GM19099 (cell line): ENCODE measurements around the gene VEGFD.

Experiments
- POLR2A ChIP-seq: IDR thresholded peaks from 3 replicates; pipeline ENCODE4 v1.6.1; 2011; ENCODE audit warnings: low read depth; ENCODE audit not compliant: insufficient read length; ENCODE audit errors: extremely low read depth

The VEGFD gene

GRCh38 chrX:15395789-15396188 lies 11.6 kb upstream of the VEGFD start:
- no peak for TF ChIP-seq POLR2A

DNA sequence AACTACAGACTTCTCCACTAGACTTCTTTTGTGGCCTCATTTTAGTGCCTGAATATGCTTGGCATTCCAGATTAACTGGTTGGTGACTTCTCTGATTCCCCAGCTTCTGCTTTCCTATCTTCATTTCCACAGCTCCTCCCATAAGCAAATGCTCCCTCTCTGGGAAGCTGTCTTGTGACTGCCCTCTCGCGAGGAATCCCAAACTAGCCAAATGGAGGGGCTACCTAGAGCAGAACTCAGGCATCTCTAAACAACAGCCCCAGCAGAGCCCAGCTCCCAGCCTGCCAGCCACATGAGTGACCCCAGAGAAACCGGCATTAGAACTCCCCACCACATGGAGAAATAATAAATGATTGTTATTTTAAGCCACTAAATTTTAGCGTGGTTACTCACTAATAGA lies 7.6 kb upstream of the VEGFD start:
- TF ChIP-seq POLR2A: no peak

DNA sequence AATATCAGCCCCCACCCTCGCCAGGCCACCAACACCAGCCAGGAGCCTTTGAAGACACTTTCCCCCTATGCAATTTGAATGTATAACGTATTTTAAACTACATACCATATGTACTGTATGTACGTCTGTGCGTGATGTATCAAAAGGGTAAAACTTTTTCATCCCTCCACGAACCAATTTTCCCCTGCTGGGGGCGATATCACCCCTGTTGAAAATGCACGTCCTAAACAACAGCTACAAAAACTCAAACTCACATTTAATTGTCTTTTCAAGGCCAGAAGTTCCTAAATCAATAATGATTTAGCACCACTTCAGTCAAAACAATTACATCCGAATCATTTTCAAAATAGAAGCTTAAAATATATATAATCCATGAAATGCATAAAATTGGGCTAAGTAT lies 1.4 kb downstream of the VEGFD start:
- TF ChIP-seq POLR2A: no peak

DNA sequence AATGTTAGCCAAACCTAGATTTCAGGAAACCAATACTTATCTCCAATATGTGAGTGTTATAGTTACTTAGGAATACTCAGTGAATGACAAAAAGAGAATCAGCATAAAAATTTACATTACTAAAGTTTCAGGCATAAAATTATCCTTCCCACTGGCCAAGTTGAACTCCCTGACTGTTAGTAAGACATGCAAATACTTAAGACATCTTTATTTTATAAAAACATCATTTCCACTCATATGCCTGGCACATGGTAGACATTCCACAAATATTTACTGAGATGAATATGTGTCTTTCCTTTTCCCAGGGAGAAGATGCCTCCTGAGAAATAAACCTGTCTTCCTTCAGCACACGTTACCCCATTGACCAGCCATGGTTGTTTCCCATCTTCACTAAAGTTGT lies 7.3 kb downstream of the VEGFD start:
- TF ChIP-seq POLR2A: no peak

DNA sequence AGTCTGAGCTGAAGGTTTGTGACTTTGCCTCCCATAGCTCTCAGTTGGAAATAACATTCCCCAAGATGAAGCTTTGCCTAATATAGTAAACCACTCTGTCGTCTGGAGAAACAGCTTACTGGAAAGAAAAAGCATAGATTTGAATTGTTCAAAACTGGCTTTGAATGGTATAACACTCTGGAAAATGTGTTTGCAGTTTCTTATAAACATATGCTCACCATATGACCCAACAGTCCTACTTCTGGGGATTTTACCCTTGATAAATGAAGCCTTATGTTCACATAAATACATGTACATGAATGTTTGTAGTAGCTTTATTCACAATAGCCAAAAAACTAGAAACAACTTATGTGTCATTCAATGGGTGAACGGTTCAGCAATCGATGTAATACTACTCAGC lies 10.2 kb downstream of the VEGFD start:
- TF ChIP-seq POLR2A: no peak

DNA sequence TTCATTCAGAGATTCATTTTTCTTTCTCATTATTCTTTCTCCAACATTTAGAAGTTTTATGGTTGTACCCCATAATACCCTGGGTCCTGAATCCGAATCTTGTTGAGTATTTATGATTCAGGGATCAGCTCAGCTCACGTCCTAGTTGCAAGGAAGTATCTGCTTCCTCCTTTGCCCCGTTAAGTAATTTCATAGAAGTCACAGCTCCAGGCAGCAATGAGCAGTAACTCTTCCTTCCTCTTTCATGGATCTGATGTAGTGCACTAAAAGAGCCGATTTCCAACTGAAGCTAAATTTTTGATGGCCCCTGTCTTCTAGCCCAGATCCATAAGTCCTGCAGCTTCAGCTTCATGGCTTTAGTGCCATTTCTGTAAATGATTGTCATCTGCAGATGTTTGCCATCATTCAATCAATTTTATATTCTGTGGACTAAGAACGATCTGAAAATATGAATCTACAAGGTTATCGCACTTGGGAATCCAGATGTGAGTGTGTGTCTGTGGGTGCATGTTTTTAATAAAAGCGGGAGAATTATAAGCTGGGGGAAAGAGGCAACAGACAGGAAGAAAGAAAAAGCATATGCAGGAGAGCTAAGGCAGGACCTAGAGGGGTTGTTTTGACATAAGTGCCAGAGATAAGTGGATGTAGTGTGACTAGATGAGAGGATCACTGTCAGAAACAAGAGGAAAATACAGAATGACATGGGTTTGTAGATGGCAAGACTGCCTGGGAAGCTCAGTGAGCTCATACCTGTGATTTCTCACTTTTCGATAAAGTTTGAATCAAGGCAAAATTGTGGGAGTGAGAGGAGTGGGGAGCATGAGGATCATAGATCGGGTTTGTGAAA lies 17.5 kb downstream of the VEGFD start:
- no peak for TF ChIP-seq POLR2A

DNA sequence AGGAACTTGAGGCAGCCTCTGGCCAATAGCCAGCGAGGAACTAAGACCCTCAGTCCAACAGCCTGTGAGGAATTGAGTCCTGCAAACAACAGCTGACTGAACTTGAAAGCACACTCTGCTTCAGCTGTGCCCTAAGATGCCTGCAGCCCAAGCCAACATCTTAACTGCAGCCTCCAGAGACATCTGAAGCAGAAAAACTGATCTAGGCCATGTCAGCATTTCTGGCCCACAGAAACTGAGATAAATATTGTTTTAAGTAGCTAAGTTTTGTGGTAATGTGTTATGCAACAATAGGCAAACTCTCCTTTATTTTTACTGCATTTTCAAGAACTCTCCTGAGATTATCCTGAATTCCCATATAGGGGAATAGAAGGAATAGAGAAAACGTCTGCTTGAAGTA lies 24.5 kb downstream of the VEGFD start:
- no peak for TF ChIP-seq POLR2A

GRCh38 chrX:15358533-15358932 lies 25.7 kb downstream of the VEGFD start:
- no peak for TF ChIP-seq POLR2A

DNA sequence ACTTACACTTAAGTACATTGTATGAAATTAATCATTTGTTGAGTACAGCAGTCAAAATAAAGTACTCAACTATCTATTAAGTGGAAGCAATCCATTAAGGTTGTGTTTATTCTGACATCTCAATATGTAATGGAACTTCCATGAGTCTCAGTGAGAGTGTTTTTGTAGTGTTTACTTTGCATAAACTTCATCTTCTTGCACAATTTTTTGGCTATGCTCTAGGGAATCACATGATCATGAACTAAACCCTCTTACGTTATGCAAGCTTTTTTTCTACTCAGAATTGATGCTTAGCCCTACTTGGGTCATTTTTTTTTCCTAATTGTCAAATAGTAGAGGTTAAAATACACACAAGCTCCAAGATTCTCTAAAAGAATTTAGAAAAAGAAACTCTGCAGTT lies 27.8 kb downstream of the VEGFD start:
- no peak for TF ChIP-seq POLR2A

- no peak for TF ChIP-seq POLR2A
Measured at GRCh38 chrX:15350329-15350996, 33.8 kb downstream of the VEGFD start.

DNA sequence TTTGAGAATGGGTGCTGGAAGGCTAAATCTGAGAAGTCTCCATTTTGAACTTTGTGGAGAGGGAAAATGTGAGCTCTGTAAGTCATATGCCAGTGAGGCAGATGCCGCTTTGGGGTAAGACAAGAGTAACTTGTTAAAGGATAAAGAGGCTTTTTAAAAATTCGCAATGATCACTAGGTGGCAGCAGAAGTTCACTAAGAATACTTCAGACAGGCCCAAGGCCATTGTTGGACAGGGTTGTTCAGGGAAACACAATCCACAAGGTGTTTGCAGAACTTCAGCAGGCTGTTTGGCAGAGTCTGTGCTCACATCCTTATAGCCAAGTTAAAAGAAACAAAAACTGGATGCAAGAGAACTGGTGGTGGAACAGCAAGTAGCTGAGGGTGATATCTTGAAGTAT lies 35.2 kb downstream of the VEGFD start:
- TF ChIP-seq POLR2A: no peak

DNA sequence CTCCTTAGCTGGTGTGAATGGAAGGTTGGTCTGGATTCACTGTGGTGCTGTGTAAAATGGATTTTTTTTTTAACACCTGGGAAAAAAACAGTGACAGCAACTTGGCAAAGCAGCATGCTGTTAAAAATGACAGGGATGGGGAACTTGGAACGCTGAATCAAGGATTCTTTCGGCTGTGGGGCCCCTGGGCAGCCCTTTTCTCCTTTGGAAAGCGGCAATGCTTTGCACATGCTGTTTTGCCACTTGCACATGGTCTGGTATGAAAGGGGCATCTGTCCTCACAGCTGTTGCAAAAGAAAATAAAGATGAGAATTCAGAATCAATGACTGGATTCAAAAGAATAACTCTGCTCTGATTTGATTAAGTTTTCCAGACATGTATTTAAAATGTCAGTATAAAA lies 38.2 kb downstream of the VEGFD start:
- TF ChIP-seq POLR2A: no peak

DNA sequence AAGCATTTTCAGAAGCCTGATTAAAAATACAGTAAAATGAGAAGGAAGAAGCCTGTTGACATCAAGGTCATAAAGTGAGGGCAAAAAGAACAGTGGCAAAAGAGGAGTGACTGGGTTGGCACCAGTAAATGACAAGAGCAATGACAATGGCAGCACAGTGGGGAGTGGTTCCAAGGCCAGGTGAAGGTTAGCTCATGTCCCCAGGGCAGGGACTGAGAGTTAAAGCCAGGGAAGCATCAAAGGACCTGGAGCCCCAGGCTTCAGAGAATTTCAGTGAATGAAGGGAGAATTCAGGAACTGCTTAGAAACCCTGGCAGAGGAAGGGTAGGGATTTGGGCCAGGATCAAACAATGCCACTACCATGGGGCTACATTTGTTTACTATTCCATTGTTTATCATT lies 40.1 kb downstream of the VEGFD start:
- TF ChIP-seq POLR2A: no peak

DNA sequence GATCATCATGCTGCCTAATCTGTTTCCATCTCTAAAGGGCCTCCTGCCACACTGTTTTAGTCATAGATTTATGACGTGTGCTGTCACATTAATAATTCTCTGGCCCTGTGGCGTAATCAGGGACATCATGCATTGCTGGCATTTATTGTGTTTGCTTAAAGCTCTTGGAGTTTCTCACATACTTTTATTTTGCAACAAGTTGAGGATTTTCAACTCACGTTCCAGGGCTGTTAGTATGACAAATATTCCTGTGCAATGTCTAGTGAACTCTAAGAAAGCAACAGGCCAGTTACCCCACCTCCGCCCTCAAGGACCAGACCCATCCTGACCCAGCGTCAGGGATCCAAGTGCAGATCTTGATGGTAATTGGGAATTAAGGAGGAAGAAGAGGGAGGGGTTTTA lies 41.1 kb downstream of the VEGFD start:
- no peak for TF ChIP-seq POLR2A

GRCh38 chrX:15340867-15341266 lies 43.3 kb downstream of the VEGFD start:
- TF ChIP-seq POLR2A: no peak

GRCh38 chrX:15336023-15336413 lies 48.2 kb downstream of the VEGFD start:
- TF ChIP-seq POLR2A: no peak
